GM12872 (cell line): ENCODE measurements around the gene HOXD8.

Experiments
- TF ChIP-seq, protein P1 (sequence below): IDR thresholded peaks from 3 replicates; pipeline ENCODE4 v1.5.1; 2011; ENCODE audit warnings: low read depth, mild to moderate bottlenecking, low read length, moderate library complexity; ENCODE audit not compliant: insufficient read depth

Gene HOXD8

DNA sequence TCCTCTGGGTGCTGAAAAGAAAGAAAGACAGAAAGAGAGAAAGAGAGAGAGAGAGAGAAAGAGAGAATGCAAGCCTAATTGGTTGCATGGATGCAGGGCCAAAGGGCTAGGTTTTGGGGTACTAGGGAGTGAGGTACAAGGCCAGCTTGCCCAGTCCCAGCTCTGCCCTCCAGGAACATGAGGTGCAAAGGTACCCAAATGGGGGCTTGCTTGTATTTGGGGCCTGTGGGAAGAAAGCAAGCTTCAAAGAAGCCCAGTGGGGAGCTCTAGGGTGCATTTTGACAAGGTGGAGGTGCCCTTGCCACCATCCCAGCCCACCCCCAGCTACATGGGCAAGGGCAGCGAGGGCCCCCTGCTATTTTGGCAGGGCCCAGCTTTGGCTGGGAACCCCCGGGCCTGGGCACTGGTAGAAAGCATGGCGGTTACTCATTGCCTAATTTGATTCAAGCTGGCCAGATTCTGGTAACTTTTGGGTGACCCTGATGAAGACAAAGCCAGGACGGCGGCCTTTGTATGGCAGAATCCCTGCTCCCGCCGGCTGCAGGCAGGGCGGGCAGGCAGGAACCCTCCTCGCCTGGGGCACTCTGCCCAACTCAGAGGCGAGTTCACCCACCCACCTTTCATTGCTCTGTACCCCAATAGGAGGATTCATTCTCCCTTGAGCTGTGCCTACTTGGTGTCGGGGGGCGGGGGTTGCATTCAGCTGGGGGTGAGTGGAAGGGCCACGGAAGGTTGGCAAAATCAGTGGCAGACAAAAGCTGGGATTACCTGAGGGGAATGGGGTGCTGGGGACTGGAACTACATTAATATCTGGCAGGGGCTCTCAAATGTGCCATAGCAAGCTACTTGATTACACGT lies 21.3 kb downstream of the HOXD8 start:
- TF ChIP-seq, protein P1, sequence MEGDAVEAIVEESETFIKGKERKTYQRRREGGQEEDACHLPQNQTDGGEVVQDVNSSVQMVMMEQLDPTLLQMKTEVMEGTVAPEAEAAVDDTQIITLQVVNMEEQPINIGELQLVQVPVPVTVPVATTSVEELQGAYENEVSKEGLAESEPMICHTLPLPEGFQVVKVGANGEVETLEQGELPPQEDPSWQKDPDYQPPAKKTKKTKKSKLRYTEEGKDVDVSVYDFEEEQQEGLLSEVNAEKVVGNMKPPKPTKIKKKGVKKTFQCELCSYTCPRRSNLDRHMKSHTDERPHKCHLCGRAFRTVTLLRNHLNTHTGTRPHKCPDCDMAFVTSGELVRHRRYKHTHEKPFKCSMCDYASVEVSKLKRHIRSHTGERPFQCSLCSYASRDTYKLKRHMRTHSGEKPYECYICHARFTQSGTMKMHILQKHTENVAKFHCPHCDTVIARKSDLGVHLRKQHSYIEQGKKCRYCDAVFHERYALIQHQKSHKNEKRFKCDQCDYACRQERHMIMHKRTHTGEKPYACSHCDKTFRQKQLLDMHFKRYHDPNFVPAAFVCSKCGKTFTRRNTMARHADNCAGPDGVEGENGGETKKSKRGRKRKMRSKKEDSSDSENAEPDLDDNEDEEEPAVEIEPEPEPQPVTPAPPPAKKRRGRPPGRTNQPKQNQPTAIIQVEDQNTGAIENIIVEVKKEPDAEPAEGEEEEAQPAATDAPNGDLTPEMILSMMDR, result no peak

DNA sequence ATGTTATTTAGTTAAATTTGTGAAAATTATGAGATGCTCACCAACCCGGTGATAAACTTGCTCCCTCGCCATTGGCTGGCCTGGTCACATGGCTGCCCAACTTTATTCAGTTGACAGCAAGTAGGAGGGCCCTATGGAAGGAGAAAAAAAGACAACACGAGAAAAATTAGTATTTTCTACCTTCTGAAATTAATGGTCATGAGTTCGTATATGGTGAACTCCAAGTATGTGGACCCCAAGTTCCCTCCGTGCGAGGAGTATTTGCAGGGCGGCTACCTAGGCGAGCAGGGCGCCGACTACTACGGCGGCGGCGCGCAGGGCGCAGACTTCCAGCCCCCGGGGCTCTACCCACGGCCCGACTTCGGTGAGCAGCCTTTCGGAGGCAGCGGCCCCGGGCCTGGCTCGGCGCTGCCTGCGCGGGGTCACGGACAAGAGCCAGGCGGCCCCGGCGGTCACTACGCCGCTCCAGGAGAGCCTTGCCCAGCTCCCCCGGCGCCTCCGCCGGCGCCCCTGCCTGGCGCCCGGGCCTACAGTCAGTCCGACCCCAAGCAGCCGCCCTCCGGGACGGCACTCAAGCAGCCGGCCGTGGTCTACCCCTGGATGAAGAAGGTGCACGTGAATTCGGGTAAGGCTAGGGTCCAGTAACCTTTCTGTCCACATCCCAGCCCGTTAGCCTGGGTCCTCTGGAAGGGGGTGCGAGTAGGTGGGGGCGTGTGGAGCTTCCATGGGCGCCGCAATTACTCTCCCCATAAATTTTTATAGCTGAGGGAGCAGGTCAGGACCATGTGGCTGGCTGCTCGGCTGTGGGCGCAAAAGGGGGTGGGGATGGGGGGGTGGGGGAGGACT lies 22.2 kb downstream of the HOXD8 start, which contains the start of gene HOXD4:
TSS of gene HOXD4 (plus strand) at position 109 of the 846 bp plus-strand sequence. CDS start at position 193, 84 bp downstream.
- TF ChIP-seq, protein P1, result no peak

DNA sequence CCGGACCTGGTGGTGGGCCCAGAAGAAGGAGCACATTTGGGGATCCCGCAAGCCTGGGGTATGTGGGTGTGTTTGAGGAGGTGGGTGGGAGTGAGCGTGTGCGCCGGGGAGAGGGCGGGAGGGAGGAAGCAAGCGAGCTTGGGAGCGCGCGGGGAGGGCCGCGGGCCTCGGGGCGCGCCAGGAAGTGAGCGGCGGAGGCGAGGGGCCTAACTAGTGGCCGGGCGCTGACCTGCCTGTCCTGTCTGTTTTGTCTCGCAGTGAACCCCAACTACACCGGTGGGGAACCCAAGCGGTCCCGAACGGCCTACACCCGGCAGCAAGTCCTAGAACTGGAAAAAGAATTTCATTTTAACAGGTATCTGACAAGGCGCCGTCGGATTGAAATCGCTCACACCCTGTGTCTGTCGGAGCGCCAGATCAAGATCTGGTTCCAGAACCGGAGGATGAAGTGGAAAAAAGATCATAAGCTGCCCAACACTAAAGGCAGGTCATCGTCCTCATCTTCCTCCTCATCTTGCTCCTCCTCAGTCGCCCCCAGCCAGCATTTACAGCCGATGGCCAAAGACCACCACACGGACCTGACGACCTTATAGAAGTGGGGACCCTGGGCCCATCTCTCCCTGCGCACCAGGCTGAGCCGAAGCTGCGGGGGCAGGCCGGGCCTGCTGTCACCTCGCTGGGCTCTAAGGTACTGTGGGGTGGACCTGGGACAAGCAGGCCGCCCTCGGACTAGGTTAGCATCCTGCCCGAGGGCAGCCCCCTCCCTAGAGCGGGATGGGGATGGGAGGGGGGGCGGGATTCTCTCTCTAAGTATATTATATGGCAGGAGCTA lies 23.1 kb downstream of the HOXD8 start:
- TF ChIP-seq, protein P1, result no peak

DNA sequence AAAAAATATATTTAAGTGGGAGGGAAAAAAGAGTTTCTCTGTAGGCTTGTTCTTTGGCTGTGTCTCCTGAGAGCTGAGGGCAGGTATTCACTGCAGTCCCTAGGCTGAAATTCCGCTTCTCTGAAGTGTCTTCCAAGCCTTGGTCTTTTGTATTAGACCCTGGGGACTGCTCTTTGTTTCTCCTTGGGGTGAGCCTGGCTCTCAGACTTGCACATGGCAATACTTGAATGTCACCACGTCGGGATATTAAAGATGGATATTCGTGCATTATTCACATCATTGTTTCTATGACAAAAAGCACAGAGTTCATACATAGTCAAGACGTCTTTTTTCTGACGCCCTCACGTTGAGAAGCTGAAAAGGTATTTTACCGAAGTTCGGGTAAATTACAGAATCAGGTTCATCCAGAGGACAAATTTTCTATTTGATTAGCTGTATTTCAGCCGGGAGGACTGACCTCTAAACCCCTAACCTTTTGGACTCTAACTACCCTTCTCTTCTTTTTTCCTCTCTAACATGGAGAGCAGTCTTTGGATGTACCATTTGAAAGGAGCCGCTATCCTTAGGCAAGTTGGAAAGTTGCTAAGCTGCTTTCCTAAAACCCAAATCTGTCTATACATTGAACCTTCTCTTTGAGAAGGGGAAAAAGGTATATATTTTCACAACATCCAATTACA lies 25.2 kb downstream of the HOXD8 start:
- TF ChIP-seq, protein P1, result no peak

DNA sequence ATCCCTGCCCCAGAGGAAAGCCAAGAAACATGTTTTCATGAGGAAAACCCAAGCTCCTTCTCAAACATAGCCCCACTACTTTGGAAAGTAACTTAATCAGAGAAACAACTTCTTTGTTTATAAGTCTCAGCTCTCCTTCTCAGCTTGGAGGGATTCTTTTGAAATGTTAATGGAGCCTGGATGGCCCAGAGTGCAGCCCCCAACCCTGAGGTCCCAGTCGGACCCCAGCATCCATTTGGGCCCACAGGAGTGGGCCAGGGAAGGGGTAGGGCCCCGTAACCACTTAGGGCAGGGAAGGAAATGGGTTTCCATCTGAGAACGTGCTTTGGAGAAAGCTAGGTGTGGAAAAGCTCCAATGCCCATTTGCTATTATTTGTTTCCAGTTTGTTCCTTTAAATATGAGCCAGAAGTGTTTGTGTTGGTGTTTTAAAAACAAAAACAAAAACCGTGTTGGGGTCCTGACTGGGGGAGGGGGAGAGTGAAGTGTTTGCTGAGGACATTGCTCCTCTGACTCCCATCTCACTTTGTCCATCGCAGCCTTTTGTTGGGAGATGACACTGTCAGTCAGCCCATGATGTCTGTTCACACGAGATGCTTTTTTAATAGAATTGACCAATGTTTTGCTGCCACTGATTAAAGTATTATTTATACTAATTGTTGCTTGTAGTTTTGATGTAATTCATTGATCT lies 26.0 kb downstream of the HOXD8 start:
- TF ChIP-seq, protein P1, result no peak

DNA sequence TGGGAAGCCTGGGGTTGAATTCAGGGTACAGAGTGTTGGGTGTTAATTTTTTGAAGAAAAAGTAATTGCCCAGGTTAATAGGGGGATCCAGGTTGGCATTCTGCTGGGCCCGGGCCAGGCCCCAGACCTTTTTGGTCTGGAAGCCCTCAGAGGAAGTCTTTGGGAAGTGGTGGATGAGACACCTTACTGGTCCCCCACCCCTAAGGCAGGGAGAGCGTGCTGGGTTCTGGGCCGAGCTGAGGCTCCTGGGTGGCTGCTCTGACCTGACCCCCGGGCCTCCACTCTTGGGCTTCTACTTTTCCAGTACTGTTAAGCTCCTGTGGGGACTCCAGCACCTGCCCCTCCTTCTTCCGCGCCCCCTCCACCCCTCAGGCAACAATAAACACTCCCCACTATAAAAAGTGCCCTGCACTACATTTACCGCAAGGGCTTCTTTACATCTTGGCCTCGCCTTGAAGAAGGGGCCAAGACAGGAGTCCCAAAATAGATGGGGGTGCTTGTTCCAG lies 26.8 kb downstream of the HOXD8 start:
- TF ChIP-seq, protein P1, result no peak
